Transverse colon (tissue), 4 donors: Measurements from ENCODE around the gene ALOXE3. TPM values are rescaled to one million over a fixed set of nuclear protein-coding genes. Genes with fewer than 3 reads are reported as not detected.

Experiments used
- DNase-seq: peaks from one replicate; pipeline ENCODE4 v3.0.0-alpha.2; 2019
- H3K27ac ChIP-seq, 4 donors: fragments of 200-600 bp; sonication (generic); 2 replicates each; pipeline ENCODE4 v1.5.1; 2016 to 2018; ENCODE audit warnings: inconsistent platforms in 4 of 4
- H3K27me3 ChIP-seq: fragments of 200-600 bp; sonication (generic); 2 replicates; pipeline ENCODE4 v1.5.1; 2017; ENCODE audit warnings: inconsistent platforms
- H3K36me3 ChIP-seq, 4 donors: fragments of 200-600 bp; sonication (generic); 2 replicates each; pipeline ENCODE4 v1.5.1; 2017 to 2019; ENCODE audit warnings: inconsistent platforms in 4 of 4
- H3K4me1 ChIP-seq, 4 donors: fragments of 200-600 bp; sonication (generic); 2 replicates each; pipeline ENCODE4 v1.5.1; 2017 to 2020; ENCODE audit warnings: inconsistent platforms in 4 of 4
- H3K4me3 ChIP-seq, 4 donors: fragments of 200-600 bp; sonication (generic); 1 replicate in 1 of 4; 2 replicates in 3 of 4; pipeline versions ENCODE4 v1.5.1 to v1.6.1; 2017 to 2019; ENCODE audit warnings: inconsistent platforms in 4 of 4
- H3K9me3 ChIP-seq, 2 donors: fragments of 200-600 bp; sonication (generic); 2 replicates each; pipeline ENCODE4 v1.5.1; 2017 to 2019; ENCODE audit warnings: inconsistent platforms in 2 of 2
- EP300 ChIP-seq: sonication (generic); formaldehyde crosslinking; IDR thresholded peaks from one replicate; pipeline ENCODE4 v1.6.1; 2017; ENCODE audit warnings: antibody characterized with exemption, low read depth
- POLR2A ChIP-seq: fragments of 450-650 bp; IDR thresholded peaks from one replicate; pipeline ENCODE4 v1.6.1; 2016; ENCODE audit warnings: antibody characterized with exemption, mild to moderate bottlenecking, moderate library complexity
- POLR2AphosphoS5 ChIP-seq, 3 donors: sonication (generic); formaldehyde crosslinking; IDR thresholded peaks; one replicate each; pipeline ENCODE4 v1.6.1; 2016; ENCODE audit warnings: antibody characterized with exemption in 3 of 3
- WGBS, 2 donors: methylation state at CpG; one replicate each; pipeline ENCODE4 v1.1.5; 2018; ENCODE audit warnings: low coverage in 1 of 2; 5-methylcytosine and 5-hydroxymethylcytosine counted together
- in situ Hi-C, 4 donors: fragments of 200-750 bp; cut with MboI; loops; one replicate each; pipeline versions ENCODE4 v1.15.0 to v1.15.1; 2017; ENCODE audit warnings: low sequenced_read_pairs in 3 of 4, low pct_ligation_motif_present in 1 of 4, low pct_unique_long_range_greater_than_20kb in 1 of 4
- intact Hi-C: fragments of 100-400 bp; cut with DNase I; formaldehyde crosslinking; loops from one replicate; pipeline ENCODE4 v1.15.1; 2023; ENCODE audit warnings: low total_unique reads
- total RNA-seq, 4 donors: library from RNA; depleted of rRNA; stranded (reverse); fragments of >200 nt; gene quantifications; one replicate each; pipeline ENCODE4 v1.1.0, GENCODE V29; 2016
- TF ChIP-seq, protein P1 (sequence below), 5 experiments: fragments of 200-600 bp in 3 of 5; fragments of 450-650 bp in 2 of 5; sonication (generic) in 3 of 5; IDR thresholded peaks; 1 replicate in 2 of 5; 2 replicates in 3 of 5; pipeline ENCODE4 v1.5.1; 2016 to 2017; ENCODE audit warnings: antibody characterized with exemption in 5 of 5, inconsistent platforms in 3 of 5, mild to moderate bottlenecking in 2 of 5, moderate library complexity in 1 of 5

Gene ALOXE3
- total RNA-seq, 4 donors from 2014 or later: 0.79 TPM; not detected in 3

- peak; percentile 67 for DNase-seq
- intact Hi-C loops (loop anchor here (10.0 kb wide), 1 partner anchor 64 kb away; no protein-coding TSS in a partner anchor), in situ Hi-C loops (no loop called here)
These were observed 2.4 kb upstream of the ALOXE3 start for GRCh38 chr17:8120520-8121406.

GRCh38 chr17:8119581-8120519, 1.5 kb upstream of the ALOXE3 start:
- H3K4me1 ChIP-seq: peaks cover 45 to 77% (median 62%) of the 10 kb centered on the region in 4 donors
- H3K27me3 ChIP-seq: peaks cover 77% of the 10 kb centered on the region
- H3K36me3 ChIP-seq: no peaks in the 10 kb centered on the region
- in situ Hi-C loops: loop anchor here in 1 of 4 donors (10.0 kb wide), 1 partner anchor 55 kb away; no protein-coding TSS in a partner anchor
- 1% methylated on average over 21 to 28 of the region's 28 CpGs for WGBS, 2 donors
- TF ChIP-seq POLR2A (no peak), EP300 (no peak), POLR2AphosphoS5 (IDR thresholded peaks at IDR 0.05) (peak in 1 of 3 donors; percentile 54)
- TF ChIP-seq, protein P1, sequence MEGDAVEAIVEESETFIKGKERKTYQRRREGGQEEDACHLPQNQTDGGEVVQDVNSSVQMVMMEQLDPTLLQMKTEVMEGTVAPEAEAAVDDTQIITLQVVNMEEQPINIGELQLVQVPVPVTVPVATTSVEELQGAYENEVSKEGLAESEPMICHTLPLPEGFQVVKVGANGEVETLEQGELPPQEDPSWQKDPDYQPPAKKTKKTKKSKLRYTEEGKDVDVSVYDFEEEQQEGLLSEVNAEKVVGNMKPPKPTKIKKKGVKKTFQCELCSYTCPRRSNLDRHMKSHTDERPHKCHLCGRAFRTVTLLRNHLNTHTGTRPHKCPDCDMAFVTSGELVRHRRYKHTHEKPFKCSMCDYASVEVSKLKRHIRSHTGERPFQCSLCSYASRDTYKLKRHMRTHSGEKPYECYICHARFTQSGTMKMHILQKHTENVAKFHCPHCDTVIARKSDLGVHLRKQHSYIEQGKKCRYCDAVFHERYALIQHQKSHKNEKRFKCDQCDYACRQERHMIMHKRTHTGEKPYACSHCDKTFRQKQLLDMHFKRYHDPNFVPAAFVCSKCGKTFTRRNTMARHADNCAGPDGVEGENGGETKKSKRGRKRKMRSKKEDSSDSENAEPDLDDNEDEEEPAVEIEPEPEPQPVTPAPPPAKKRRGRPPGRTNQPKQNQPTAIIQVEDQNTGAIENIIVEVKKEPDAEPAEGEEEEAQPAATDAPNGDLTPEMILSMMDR (IDR thresholded peaks at IDR 0.05): no peak
- no peaks in the 10 kb centered on the region for H3K9me3 ChIP-seq
- intact Hi-C loops: loop anchor here (10.0 kb wide), 1 partner anchor 65 kb away; no protein-coding TSS in a partner anchor
- DNase-seq: peak; percentile 84
- H3K4me3 ChIP-seq: peak overlapping the region; percentile 16 to 58 (median 40)
- peak overlapping the region; percentile 81 to 88 (median 82) for H3K27ac ChIP-seq

More at GRCh38 chr17:8120520-8121406, 2.4 kb upstream of the ALOXE3 start:
- Histone ChIP-seq H3K27me3 (peaks cover 75% of the 10 kb centered on the region), H3K9me3 (no peaks in the 10 kb centered on the region), H3K27ac (peak overlapping the region; percentile 81 to 88 (median 82)), H3K4me3 (peak overlapping the region in 3 of 4 donors; percentile 27 to 58 (median 44)), H3K36me3 (no peaks in the 10 kb centered on the region), H3K4me1 (peaks cover 51 to 86% (median 69%) of the 10 kb centered on the region in 4 donors)
- TF ChIP-seq, protein P1 (IDR thresholded peaks at IDR 0.05): peak in 4 of 5 experiments; percentile 12 to 40 (median 26)
- TF ChIP-seq POLR2AphosphoS5 (IDR thresholded peaks at IDR 0.05): no peak
- 0 to 1% methylated on average over 13 to 40 of the region's 40 CpGs for WGBS, 2 donors

GRCh38 chr17:8118769-8119580, 661 bp upstream of the ALOXE3 start:
- Histone ChIP-seq H3K36me3 (no peaks in the 10 kb centered on the region), H3K4me3 (peak overlapping the region; percentile 16 to 56 (median 40)), H3K9me3 (no peaks in the 10 kb centered on the region), H3K4me1 (peaks cover 36 to 68% (median 53%) of the 10 kb centered on the region in 4 donors), H3K27ac (peak overlapping the region; percentile 81 to 88 (median 82)), H3K27me3 (peaks cover 77% of the 10 kb centered on the region)
- TF ChIP-seq POLR2A (no peak), POLR2AphosphoS5 (IDR thresholded peaks at IDR 0.05) (peak in 1 of 3 donors; percentile 2), EP300 (no peak)
- TF ChIP-seq, protein P1 (IDR thresholded peaks at IDR 0.05): peak; percentile 83 to 97 (median 90)
- peak; percentile 91 for DNase-seq
- in situ Hi-C loops: loop anchor here in 1 of 4 donors (10.0 kb wide), 1 partner anchor 54 kb away; no protein-coding TSS in a partner anchor
- intact Hi-C loops: no loop called here
- WGBS, 2 donors: 0% methylated on average over 12 to 33 of the region's 38 CpGs
